ENCODE results near the gene ZSCAN12. TPM values are rescaled to one million over a fixed set of nuclear protein-coding genes. Genes with fewer than 3 reads are reported as not detected.

Gene ZSCAN12
- total RNA-seq, 2 experiments from 2014 or later: 6.9 to 7.6 TPM

DNA sequence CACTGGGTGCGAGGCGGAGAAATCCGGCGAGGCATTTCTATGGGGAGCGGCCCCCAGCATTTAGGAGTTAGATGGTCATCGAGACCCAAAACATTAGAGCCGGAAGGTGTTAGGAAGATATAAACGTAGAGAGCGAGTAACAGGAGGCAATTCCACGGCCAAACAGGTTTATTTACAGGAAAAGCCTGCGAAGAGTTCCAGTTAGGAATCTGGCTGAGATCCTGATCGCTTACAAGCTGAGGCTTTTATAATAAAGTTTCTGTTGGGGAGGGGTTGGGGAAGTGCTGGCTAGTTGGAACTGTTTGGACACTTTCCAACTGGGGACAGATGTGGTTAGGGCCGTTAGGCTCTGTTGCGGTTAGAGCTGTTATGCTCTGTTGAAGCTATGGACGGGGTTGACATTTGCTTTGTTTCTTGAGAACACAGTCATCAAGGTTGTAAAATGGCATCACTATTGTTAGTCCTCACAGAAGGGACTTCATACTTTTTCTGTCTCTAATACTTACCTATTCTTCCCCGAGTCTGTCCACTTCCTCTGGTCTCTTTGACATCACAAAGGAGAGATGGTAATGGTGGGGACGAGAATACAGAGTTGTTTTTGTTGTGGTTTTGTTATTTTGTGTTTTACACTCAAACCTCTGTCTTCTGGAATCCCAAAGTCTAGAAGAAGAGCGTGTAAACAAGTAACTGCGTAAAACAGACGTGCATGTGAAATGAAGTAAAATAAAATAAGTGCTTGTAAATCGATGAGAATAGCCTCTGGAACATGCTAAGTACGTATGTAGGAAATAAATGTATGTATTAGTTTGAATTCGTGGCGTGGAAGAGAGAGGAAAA, 63.0 kb downstream of the ZSCAN12 start:
- ChIA-PET POLR2A (interaction anchor here (0.9 to 1.1 kb wide), 2 partner anchors 245 to 864 kb away, joined by 3 to 4 read pairs; no protein-coding TSS in a partner anchor), CTCF (interaction anchor here (0.8 to 2.8 kb wide), 2 partner anchors 16 to 19 kb away, joined by 3 to 13 read pairs; no protein-coding TSS in a partner anchor)
- H3K9me3 Mint-ChIP-seq (ENCODE audit: low read depth): peaks cover 14% of the 10 kb centered on the region
- no peak overlapping the region for H3K27ac Mint-ChIP-seq
- H3K4me1 Mint-ChIP-seq: peaks cover 7% of the 10 kb centered on the region
- intact Hi-C loops (cut with DNase I, micrococcal nuclease): loop anchor here (1.0 to 5.0 kb wide), 6 partner anchors 13 to 254 kb away; partner anchors contain the start of genes ZKSCAN3 (in 2 of the 2), ZKSCAN4 (in 1 of the 2), ZNF165 (in 1 of the 2) and ZSCAN23 (in 1 of the 2)
- no peaks in the 10 kb centered on the region for H3K36me3 Mint-ChIP-seq (ENCODE audit: low read depth)
- H3K27me3 Mint-ChIP-seq: peaks cover 3% of the 10 kb centered on the region
- ATAC-seq: peak; percentile 22
- H3K4me3 Mint-ChIP-seq: no peak overlapping the region
- DNase-seq: peak; percentile 27

DNA sequence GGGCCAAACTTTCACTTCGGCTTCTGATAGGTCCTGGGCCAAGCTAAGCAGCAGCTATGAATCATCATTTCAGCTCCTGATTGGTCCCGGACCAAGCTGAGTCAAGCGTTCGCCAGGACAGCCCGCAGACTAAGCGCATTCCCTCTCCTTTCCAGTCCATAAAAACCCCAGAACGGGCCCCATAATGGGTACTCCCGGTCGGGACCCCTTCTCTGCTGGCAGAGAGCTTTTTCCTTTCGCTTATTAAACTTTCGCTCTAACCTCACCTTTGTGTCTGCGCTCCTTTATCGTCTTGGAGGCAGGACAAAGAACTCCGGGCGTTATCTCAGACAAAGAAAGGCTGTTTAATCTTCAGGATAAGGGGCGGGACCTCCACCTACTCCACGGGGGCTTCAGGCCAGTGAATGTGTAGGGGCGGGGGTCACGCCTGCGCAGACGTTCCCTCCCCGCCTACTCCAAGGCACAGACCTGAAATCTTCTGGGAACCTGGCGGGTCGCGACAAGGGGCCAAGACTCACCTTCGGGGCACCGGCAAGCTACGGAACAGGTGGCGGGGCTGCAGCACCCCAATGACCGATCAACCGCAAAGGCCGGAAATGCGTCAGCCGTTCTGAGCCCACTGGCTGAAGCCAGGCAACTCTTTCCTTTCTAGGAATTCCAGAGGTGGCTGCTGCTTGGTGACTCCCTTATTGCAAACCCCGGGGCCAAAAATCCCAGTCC, 63.8 kb downstream of the ZSCAN12 start, which contains the start of gene ZSCAN31:
Gene ZSCAN31 (minus strand): TSS at position 585 of the 720 bp plus-strand sequence. CDS start 6,465 bp downstream, outside the sequence.
- Mint-ChIP-seq H3K36me3 (ENCODE audit: low read depth) (no peaks in the 10 kb centered on the region), H3K9me3 (ENCODE audit: low read depth) (peaks cover 12% of the 10 kb centered on the region), H3K27ac (no peak within 1 kb of the TSS), H3K4me3 (no peak within 1 kb of the TSS), H3K4me1 (peaks cover 7% of the 10 kb centered on the region), H3K27me3 (peaks cover 3% of the 10 kb centered on the region)
- ATAC-seq (peak; percentile 96), DNase-seq (peak; percentile 86)
- POLR2A ChIA-PET: interaction anchor here (0.7 to 1.0 kb wide), 3 partner anchors 25 to 864 kb away, joined by 3 read pairs; no protein-coding TSS in a partner anchor
- intact Hi-C loops (cut with DNase I, micrococcal nuclease): loop anchor here (1.0 to 5.0 kb wide), 7 partner anchors 14 to 253 kb away; partner anchors contain the start of genes ZKSCAN3 (in 2 of the 2), ZKSCAN4 (in 1 of the 2), ZNF165 (in 1 of the 2) and ZSCAN23 (in 1 of the 2)
- CTCF ChIA-PET: interaction anchor here (0.7 to 2.8 kb wide), 7 partner anchors 14 to 1280 kb away, joined by 3 to 13 read pairs (median 4); partner anchors contain the start of genes ZKSCAN3 and ZSCAN26

- peaks cover 7% of the 10 kb centered on the region for H3K4me1 Mint-ChIP-seq
- H3K27ac Mint-ChIP-seq: no peak overlapping the region
- H3K4me3 Mint-ChIP-seq: no peak overlapping the region
- no peaks in the 10 kb centered on the region for H3K36me3 Mint-ChIP-seq (ENCODE audit: low read depth)
- peaks cover 5% of the 10 kb centered on the region for H3K9me3 Mint-ChIP-seq (ENCODE audit: low read depth)
- ATAC-seq (no peak), DNase-seq (no peak)
- CTCF ChIA-PET: interaction anchor here (0.6 to 2.8 kb wide), 7 partner anchors 14 to 1280 kb away, joined by 3 to 13 read pairs (median 4); partner anchors contain the start of genes ZKSCAN3 and ZSCAN26
- H3K27me3 Mint-ChIP-seq: peaks cover under 1% of the 10 kb centered on the region
- intact Hi-C loops (cut with DNase I, micrococcal nuclease): loop anchor here (1.0 to 5.0 kb wide), 4 partner anchors 68 to 253 kb away; partner anchors contain the start of genes ZNF165 (in 1 of the 2) and ZSCAN26 (in 1 of the 2)
- POLR2A ChIA-PET: interaction anchor here (0.7 to 1.0 kb wide), 2 partner anchors 26 to 433 kb away, joined by 3 read pairs; no protein-coding TSS in a partner anchor
Observed at GRCh38 chr6:28335040-28335563, 64.4 kb downstream of the ZSCAN12 start.

- ChIA-PET POLR2A (no interaction called here), CTCF (interaction anchor here (0.6 to 2.8 kb wide), 4 partner anchors 15 to 1281 kb away, joined by 3 to 13 read pairs (median 4); partner anchors contain the start of gene ZKSCAN3)
- DNase-seq (no peak), ATAC-seq (no peak)
- Mint-ChIP-seq H3K27ac (no peak overlapping the region), H3K4me3 (no peak overlapping the region), H3K36me3 (ENCODE audit: low read depth) (no peaks in the 10 kb centered on the region), H3K9me3 (ENCODE audit: low read depth) (no peaks in the 10 kb centered on the region), H3K4me1 (peaks cover 4% of the 10 kb centered on the region), H3K27me3 (no peaks in the 10 kb centered on the region)
- intact Hi-C loops (cut with DNase I, micrococcal nuclease): loop anchor here (1.0 to 5.0 kb wide), 4 partner anchors 67 to 252 kb away; partner anchors contain the start of genes ZNF165 (in 1 of the 2) and ZSCAN26 (in 1 of the 2)
Observed at GRCh38 chr6:28334286-28335039, 65.1 kb downstream of the ZSCAN12 start.

GRCh38 chr6:28333599-28334018, 65.9 kb downstream of the ZSCAN12 start:
- intact Hi-C loops (cut with DNase I, micrococcal nuclease): no loop called here
- POLR2A ChIA-PET: no interaction called here
- Mint-ChIP-seq H3K4me3 (no peak overlapping the region), H3K27me3 (no peaks in the 10 kb centered on the region), H3K36me3 (ENCODE audit: low read depth) (peaks cover 2% of the 10 kb centered on the region), H3K27ac (no peak overlapping the region), H3K4me1 (peaks cover 4% of the 10 kb centered on the region), H3K9me3 (ENCODE audit: low read depth) (peaks cover 5% of the 10 kb centered on the region)
- CTCF ChIA-PET: no interaction called here
- DNase-seq (no peak), ATAC-seq (no peak)

- no peak overlapping the region for H3K4me3 Mint-ChIP-seq
- intact Hi-C loops (cut with DNase I, micrococcal nuclease): no loop called here
- CTCF ChIA-PET: no interaction called here
Observed at GRCh38 chr6:28333047-28333446, 66.5 kb downstream of the ZSCAN12 start.

DNA sequence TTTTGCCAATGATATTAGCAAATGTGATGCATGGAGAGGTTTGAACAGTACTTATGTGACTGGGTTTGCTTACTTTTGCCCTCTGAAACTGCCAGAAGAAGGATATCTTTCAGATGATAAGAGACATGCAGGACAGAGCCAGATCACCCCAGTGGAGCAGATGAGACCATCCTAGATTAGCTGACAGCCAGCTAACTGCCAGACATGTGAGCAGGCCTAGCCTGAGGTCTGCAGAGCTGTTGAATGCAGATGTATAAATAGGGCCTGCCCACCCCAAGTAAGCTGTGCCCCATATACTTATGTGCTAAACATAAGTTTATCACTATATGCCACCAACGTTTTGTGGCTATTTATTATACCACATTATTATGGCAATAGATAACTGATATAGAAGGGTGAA, 69.5 kb downstream of the ZSCAN12 start:
- ATAC-seq (no peak), DNase-seq (no peak)
- Mint-ChIP-seq H3K4me1 (peaks cover 4% of the 10 kb centered on the region), H3K9me3 (ENCODE audit: low read depth) (peaks cover 23% of the 10 kb centered on the region), H3K27ac (no peak overlapping the region), H3K4me3 (no peak overlapping the region), H3K36me3 (ENCODE audit: low read depth) (peaks cover 19% of the 10 kb centered on the region), H3K27me3 (no peaks in the 10 kb centered on the region)
- ChIA-PET CTCF (no interaction called here), POLR2A (no interaction called here)
- intact Hi-C loops (cut with DNase I, micrococcal nuclease): no loop called here

More at GRCh38 chr6:28333047-28333446, 66.5 kb downstream of the ZSCAN12 start:
- POLR2A ChIA-PET: no interaction called here
- Mint-ChIP-seq H3K27me3 (no peaks in the 10 kb centered on the region), H3K36me3 (ENCODE audit: low read depth) (peaks cover 2% of the 10 kb centered on the region), H3K4me1 (peaks cover 4% of the 10 kb centered on the region), H3K9me3 (ENCODE audit: low read depth) (peaks cover 5% of the 10 kb centered on the region), H3K27ac (no peak overlapping the region)
- DNase-seq (no peak), ATAC-seq (no peak)

Other genes with a start within 250 kb of the ZSCAN12 start
- gene ZSCAN9, start 174.5 kb downstream of the ZSCAN12 start, total RNA-seq: 1 to 10 TPM; 1.7 to 1.8 TPM
- 1 to 10 TPM; 3.2 to 4.1 TPM for gene ZKSCAN4, start 147.5 kb downstream of the ZSCAN12 start, total RNA-seq
- gene NKAPL, start 140.4 kb downstream of the ZSCAN12 start, total RNA-seq: under 1 TPM; 0.14 to 0.25 TPM
- gene ZSCAN26, start 132.6 kb downstream of the ZSCAN12 start, total RNA-seq: 1 to 10 TPM; 5.0 to 6.7 TPM
- 1 to 10 TPM; 1.5 to 1.6 TPM for gene PGBD1, start 118.2 kb downstream of the ZSCAN12 start, total RNA-seq
- 1 to 10 TPM; 1.3 to 1.8 TPM for gene ZSCAN31, start 63.6 kb downstream of the ZSCAN12 start, total RNA-seq
- gene ZKSCAN3, start 49.8 kb downstream of the ZSCAN12 start, total RNA-seq: 1 to 10 TPM; 2.2 to 3.1 TPM
- 1 to 10 TPM; 1.9 to 2.9 TPM for gene ZSCAN23, start 43.7 kb upstream of the ZSCAN12 start, total RNA-seq
- not detected for gene GPX6, start 116.0 kb upstream of the ZSCAN12 start, total RNA-seq
- not detected for gene GPX5, start 126.1 kb upstream of the ZSCAN12 start, total RNA-seq

Measured in activated CD4-positive, alpha-beta T cell treated with anti-CD3 and anti-CD28 coated beads for 36 hours (primary cell).